Uterus (tissue), 2 donors: ENCODE results near the gene DNMT1.

Experiments
- POLR2A ChIP-seq, 2 donors: fragments of 450-650 bp; IDR thresholded peaks; one replicate each; pipeline ENCODE4 v1.6.1; 2016; ENCODE audit warnings: antibody characterized with exemption in 2 of 2, mild to moderate bottlenecking in 1 of 2, moderate library complexity in 1 of 2
- TF ChIP-seq, protein P1 (sequence below), 4 experiments: fragments of 200-600 bp in 2 of 4; fragments of 450-650 bp in 2 of 4; sonication (generic) in 2 of 4; IDR thresholded peaks; one replicate each; pipeline ENCODE4 v1.5.1; 2016 to 2019; ENCODE audit warnings: antibody characterized with exemption in 4 of 4, mild to moderate bottlenecking in 2 of 4, moderate library complexity in 1 of 4

DNA sequence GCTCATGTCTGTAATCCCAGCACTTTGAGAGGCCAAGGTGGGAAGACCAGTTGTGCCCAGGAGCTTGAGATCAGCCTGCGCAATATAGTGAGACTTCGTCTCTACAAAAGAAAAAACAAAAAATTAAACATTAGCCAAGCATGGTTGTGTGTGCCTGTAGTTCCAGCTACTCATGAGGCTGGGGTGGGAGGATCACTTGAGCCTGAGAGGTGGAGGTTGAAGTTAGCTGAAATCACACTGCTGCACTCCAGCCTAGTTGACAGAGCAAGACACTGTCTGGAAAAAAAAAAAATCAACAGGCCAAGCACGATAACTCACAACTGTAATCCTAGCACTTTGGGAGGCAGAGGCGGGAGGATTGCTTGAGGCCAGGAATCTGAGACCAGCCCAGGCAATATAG, 40.2 kb upstream of the DNMT1 start:
- TF ChIP-seq, protein P1, sequence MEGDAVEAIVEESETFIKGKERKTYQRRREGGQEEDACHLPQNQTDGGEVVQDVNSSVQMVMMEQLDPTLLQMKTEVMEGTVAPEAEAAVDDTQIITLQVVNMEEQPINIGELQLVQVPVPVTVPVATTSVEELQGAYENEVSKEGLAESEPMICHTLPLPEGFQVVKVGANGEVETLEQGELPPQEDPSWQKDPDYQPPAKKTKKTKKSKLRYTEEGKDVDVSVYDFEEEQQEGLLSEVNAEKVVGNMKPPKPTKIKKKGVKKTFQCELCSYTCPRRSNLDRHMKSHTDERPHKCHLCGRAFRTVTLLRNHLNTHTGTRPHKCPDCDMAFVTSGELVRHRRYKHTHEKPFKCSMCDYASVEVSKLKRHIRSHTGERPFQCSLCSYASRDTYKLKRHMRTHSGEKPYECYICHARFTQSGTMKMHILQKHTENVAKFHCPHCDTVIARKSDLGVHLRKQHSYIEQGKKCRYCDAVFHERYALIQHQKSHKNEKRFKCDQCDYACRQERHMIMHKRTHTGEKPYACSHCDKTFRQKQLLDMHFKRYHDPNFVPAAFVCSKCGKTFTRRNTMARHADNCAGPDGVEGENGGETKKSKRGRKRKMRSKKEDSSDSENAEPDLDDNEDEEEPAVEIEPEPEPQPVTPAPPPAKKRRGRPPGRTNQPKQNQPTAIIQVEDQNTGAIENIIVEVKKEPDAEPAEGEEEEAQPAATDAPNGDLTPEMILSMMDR (IDR thresholded peaks at IDR 0.05), result no peak
- TF ChIP-seq POLR2A (IDR thresholded peaks at IDR 0.05), result no peak
